Stimulated activated CD4-positive, alpha-beta T cell treated with anti-CD3 and anti-CD28 coated beads, Interleukin-15, amount 100 ng/mL, for 24 hours (primary cell): ENCODE data around the gene PRKAB1.
A peak's percentile ranks its signal among the peaks of the same experiment; 100 is the strongest.
"Not testable (repeated sequence)": the region's sequence is repeated elsewhere in the genome, so short reads cannot be mapped to it uniquely, and the experiment has no call there.

Experiments
- DNase-seq: peaks from one replicate; pipeline ENCODE4 v3.0.0-alpha.2; 2020

The PRKAB1 gene

GRCh38 chr12:119667577-119668323 is at the start of gene PRKAB1:
TSS of gene PRKAB1 (plus strand) at chr12:119668133. CDS start at chr12:119668245, 112 bp downstream.
- peak; percentile 97 for DNase-seq

GRCh38 chr12:119618328-119618896 is 49.5 kb upstream of the PRKAB1 start:
- DNase-seq = not testable (repeated sequence)

DNA sequence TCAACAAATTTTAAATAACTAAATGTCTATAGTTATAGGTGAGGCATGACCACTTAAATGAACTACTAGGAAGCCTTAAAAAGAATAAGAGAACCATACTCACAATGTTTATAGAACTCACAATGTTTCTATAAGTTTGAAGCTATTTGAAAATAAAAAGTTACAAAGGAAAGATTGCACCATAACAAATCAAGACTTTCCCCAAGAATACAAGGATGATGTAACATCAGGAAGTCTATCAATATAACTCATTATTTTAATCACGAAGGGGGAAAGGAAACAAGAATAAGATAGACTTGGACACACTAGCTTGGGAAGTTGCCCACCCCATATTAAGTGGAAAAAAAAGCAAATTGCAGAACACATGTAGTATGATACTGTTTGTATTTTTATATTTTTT is 47.4 kb upstream of the PRKAB1 start:
- DNase-seq = no peak

DNA sequence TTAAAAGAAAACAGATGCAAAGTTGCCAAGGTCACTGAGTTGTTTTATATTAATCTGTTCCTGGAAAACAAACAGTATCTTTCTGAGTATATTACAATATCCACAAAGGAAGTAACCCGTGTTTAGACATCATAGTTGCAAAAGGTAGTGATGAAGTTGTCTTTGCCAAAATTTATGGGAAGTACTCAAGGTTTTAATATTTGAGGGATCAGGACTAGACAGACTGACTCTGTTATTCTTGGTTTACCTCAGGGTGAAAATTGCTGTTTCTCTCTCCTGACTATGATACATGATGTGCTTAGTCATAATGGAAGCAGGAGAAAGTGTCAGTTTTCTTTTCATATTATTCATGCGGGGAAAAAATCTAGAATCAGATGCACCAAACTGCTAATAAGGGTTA is 46.1 kb upstream of the PRKAB1 start:
- no peak for DNase-seq

GRCh38 chr12:119624966-119625365 is 43.0 kb upstream of the PRKAB1 start:
- DNase-seq = no peak

DNA sequence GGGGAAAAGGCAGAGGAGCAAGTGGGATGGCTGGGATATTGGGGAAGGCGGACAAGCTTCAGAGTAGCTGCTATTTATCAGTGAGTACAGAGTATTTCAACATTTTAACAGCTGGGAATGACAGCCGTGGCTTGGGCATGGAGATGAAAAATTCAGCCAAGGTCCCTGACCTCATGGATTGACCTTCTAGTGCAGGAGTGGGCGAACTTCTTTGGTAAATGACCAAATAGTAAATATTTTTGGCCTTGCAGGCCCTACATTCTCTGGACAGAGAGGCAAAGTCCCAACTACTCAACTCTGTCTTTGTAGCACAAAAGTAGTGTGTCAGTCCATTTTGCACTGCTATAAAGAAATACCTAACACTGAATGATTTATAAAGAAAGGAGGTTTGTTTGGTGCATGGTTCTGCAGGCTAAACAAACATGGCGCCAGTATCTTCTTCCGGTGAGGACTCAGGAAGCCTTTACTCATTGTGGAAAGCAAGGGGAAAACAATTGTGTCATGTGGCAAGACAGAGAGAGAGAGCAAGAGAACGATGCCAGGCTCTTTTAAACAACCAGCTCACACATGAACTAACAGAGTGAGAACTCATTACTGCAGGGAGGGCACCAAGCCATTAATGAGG is 40.8 kb upstream of the PRKAB1 start:
- no peak for DNase-seq

DNA sequence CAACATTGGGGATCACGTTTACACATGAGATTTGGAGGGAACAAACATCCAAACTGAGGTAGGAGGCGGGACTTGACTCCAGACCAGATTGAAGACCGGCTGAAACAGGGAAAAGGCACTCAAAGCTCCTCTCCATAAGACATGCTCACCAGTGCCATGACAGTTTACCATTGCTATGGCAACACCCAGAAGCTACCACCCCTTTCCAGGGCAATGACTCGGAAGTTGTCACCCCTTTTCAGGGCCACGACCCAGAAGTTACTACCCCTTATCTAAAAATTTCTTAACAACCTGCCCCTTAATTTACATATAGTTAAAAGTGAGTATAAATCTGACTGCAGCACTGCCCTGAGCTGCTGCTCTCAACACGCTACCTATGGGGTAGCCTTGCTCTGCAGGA is 40.2 kb upstream of the PRKAB1 start:
- DNase-seq = no peak

DNA sequence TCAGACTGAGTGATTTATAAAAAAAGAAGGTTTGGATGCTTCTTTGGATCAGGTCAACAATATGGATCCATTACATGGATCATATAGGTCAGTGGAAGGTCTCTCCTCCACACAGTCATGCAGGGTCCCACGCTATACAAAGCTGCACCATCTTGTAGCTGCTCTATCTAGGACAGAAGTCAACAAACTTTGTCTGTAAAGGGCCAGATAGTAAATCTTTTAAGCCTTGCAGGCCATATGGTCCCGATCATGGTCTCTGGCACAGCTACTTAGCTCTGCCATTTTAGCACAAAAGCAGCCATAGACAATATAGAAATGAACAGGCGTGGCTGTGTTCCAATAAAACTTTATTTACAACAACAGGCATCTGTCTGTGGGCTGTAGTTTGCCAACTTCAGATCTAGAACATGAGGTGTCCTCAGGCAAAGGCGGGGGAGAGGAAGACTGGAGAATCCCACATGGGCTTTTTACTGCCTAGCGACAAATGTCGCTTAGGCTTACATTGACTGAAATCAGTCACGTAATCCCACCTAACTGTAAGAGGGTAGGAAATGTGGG is 37.6 kb upstream of the PRKAB1 start:
- DNase-seq = no peak

GRCh38 chr12:119630962-119631550 is 36.9 kb upstream of the PRKAB1 start:
- DNase-seq = no peak

- no peak for DNase-seq
Measured at GRCh38 chr12:119631930-119632678, 35.8 kb upstream of the PRKAB1 start.

DNA sequence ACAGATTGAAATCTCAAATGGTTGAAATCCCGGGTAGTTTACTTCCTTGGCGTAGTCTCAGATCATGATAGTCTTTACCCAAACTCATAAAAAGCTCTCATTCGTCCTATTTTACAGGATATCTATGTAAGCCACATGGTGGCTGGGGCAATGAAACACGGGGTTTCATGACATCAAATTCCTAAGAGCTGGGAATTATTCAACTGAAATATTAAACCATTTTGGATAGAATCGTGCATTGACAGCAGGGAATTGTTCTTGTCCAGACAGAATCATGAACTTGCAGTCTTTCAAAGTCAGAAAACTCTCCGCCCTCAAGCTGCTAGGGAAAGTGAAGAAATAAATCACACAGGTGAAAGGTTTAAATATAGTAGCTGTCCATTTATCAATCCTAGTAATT is 33.2 kb upstream of the PRKAB1 start:
- no peak for DNase-seq

DNA sequence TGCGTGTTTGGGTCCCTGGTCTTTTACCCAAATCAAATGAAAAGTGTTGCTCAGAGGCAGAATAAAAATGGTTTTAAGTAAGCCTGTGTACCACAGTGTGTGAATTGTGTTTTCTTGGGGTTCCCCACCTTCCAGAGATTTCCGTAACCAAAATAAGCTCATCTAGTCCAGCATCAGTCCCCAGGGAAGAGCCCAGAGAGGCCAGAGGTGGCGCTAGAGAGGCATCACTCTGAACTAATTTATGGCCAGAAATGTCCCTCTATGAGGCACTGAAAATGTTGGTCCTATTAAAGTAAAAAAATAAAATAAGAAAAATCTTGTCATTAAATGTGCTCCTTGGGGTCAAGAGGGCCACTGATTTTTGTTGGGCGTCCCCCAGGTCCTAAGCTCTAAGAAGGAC is 24.9 kb upstream of the PRKAB1 start:
- no peak for DNase-seq

DNA sequence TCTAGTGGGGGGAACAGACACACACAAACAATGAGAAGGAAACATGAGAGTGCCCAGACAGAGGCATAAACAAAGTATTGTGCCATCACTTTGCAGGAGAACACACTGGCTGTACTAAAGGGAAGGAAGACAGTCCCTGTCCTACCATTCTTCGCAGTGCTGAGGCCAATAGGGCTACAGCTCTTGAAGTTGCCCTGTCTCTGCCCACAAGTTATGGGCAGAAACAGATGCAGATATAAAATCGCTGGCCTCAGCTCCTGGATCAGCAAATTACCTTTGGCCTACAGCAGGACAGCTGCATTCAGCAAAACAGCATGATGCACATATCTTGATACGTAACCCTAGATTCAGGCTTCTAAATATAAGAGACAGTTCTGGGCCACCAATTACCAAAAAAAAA is 23.0 kb upstream of the PRKAB1 start:
- no peak for DNase-seq

DNA sequence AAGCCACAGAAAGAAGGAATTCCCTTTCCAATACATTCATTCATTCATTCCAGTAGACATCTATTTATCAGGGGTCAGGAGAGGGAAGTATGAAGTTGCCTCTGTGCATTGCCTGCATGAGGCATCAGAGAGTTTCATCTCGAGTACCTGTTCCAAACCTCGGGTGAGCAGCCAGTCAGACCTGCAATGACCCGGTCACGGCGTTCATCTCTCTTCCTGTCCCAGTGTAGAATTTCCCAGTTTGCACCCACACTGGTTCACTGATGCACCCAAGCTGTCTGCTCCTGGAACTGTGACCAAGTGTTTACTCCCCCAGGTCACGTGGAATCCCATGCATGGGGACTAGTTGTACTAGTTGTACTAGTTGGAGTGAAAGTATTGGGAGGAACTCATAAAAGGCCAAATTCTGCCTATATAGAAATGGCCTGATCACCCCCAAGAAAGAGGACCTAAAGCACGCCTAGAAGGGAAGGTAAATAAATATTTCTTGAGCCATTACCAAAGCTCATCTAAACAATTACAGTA is 22.3 kb upstream of the PRKAB1 start:
- no peak for DNase-seq

GRCh38 chr12:119649202-119649808 is 18.6 kb upstream of the PRKAB1 start:
- DNase-seq = no peak

DNA sequence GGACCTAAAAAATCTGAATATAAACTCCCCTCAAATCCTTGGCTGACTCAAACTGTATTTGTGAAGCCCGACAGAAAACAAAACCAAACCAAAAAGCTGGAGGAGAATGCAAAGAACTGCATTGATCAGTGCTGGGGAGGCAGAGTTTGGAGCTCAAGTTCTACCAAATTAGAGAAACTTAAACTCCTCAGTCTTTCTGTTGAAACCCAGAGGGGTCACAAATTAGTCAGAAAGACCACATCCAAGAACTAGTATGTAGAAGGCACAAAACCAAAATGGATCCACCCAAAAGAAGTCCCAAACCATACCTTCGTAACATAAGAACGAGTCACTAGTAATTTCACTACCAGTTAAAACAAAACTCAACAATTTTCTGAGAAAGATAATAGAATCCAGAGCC is 15.3 kb upstream of the PRKAB1 start:
- no peak for DNase-seq

DNA sequence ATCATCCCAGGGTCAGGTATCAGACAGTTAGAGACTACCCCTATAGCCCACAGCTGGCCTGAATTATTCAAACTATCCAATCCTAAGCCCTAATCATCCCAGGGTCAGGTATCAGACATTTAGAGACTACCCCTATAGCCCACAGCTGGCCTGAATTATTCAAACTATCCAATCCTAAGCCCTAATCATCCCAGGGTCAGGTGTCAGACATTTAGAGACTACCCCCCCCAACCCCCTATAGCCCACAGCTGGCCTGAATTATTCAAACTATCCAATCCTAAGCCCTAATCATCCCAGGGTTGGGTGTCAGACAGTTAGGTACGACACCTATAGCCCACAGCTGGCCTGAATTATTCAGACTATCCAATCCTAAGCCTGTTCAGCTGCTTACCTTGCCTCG is 10.9 kb upstream of the PRKAB1 start:
- not testable (repeated sequence) for DNase-seq

GRCh38 chr12:119658166-119658565 is 9.8 kb upstream of the PRKAB1 start:
- DNase-seq = not testable (repeated sequence)

- DNase-seq = peak; percentile 55
Measured at GRCh38 chr12:119659289-119659897, 8.5 kb upstream of the PRKAB1 start.

DNA sequence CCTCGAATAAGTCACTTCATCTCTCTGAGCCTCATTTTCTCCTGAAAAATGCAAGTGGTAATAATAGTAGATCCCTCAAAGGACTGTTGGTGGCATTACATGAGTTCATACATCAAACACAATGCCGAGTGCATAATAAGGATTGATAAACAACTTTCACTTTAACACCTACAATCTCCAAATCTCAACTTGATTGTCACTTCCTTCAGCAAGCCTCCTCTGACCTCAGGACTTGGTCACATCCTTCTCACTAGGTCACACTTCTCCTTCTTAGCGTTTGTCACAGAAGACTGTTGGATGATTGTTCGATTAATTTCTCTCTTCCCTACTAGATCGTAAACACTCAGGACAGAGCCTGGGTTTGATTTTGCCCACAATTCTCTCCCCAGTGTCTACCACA is 7.9 kb upstream of the PRKAB1 start:
- no peak for DNase-seq

GRCh38 chr12:119661882-119662281 is 6.1 kb upstream of the PRKAB1 start:
- DNase-seq = no peak

DNA sequence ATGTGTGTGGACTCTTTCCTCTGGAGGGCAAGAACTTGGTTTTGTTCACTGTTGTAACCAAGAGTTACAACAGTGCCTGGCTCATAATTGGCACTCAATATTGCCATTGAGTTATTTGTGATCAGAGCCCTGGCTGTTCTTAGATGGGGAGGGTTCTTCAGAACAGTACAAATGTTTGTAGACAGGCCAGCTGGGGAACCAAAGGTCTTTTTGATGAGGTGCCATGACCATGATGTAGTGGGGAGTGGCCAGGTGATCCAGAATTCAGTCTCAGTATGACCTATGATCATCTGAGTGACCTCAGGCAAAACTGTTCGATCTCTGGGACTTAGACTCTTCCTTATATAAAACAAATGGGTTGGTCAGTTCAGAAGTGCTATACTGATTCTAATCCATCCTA is 3.3 kb upstream of the PRKAB1 start:
- no peak for DNase-seq
